K562 (cell line): ENCODE data around the gene RGPD5. TPM values are rescaled to one million over a fixed set of nuclear protein-coding genes. Genes with fewer than 3 reads are reported as not detected.
"Not testable (repeated sequence)": the region's sequence is repeated elsewhere in the genome, so short reads cannot be mapped to it uniquely, and the experiment has no call there.

ENCODE experiments used
- ATAC-seq: fragments of 200-7000 bp; cut with Tn5 transposase; 3 replicates; pipeline ENCODE4 v1.9.1; 2020; ENCODE audit warnings: moderate library complexity
- BruUV-seq: library from RNA; stranded (reverse); fragments of 400-500 nt; replicated peaks from 2 replicates; lab custom pipeline; 2021; lab: Mats Ljungman, UMichigan
- CTCF ChIA-PET: fragments of 300-600 bp; formaldehyde crosslinking; extraction: SDS; loops from one replicate; lab custom pipeline; 2021; ENCODE audit warnings: low intra/inter-chr PET ratio; lab: Yijun Ruan, JAX
- POLR2A ChIA-PET: fragments of 300-600, 350-650 bp; sonication (Branson Sonifier 250); formaldehyde crosslinking; extraction: SDS; loops from one replicate; lab custom pipeline; 2021; ENCODE audit warnings: antibody characterized with exemption, inconsistent platforms; lab: Yijun Ruan, JAX
- DNase-seq, 4 experiments: peaks; one replicate each; pipeline versions ENCODE4 v3.0.0 to v3.0.0-alpha.2; 2011 to 2018; ENCODE audit warnings: low spot score in 3 of 4, mixed read lengths in 3 of 4; ENCODE audit errors: extremely low read depth in 1 of 4
- FAIRE-seq: peaks from 2 replicates; lab custom pipeline; 2011; peaks lifted over from hg19 to GRCh38; lab: Jason Lieb, UNC
- H2AFZ ChIP-seq: 2 replicates; pipeline ENCODE4 v1.6.0; 2011; ENCODE audit warnings: low read depth, low read length, control low read depth, inconsistent platforms
- H3K27ac ChIP-seq: fragments of 200-600 bp; 3 replicates; pipeline ENCODE4 v1.8.0; 2011; ENCODE audit warnings: low read depth, mild to moderate bottlenecking, control low read depth, inconsistent platforms, low read length, moderate library complexity, mixed read lengths; ENCODE audit errors: extremely low read depth
- H3K27me3 ChIP-seq, 2 experiments: fragments of 300-600 bp in 1 of 2; 2 replicates in 1 of 2; 3 replicates in 1 of 2; pipeline versions ENCODE4 v1.6.0 to v1.8.0; 2011; ENCODE audit warnings: inconsistent platforms in 2 of 2, low read length in 2 of 2, mild to moderate bottlenecking in 1 of 2, mixed read lengths in 1 of 2, moderate library complexity in 1 of 2; ENCODE audit not compliant: control insufficient read depth in 2 of 2, insufficient read depth in 2 of 2
- H3K36me3 ChIP-seq: fragments of 300-600 bp; 3 replicates; pipeline ENCODE4 v1.8.0; 2011; ENCODE audit warnings: mild to moderate bottlenecking, low read length, inconsistent platforms; ENCODE audit not compliant: control insufficient read depth, insufficient read depth
- H3K4me1 ChIP-seq, 2 experiments: fragments of 200-600 bp in 1 of 2; replicated peaks in 1 of 2; 2 replicates in 1 of 2; 3 replicates in 1 of 2; pipeline versions ENCODE4 v1.5.1 to v1.8.0; 2011; ENCODE audit warnings: inconsistent platforms in 2 of 2, low read length in 2 of 2, mild to moderate bottlenecking in 1 of 2, mixed read lengths in 1 of 2, moderate library complexity in 1 of 2; ENCODE audit not compliant: control insufficient read depth in 2 of 2, insufficient read depth in 2 of 2
- H3K4me2 ChIP-seq: 2 replicates; pipeline ENCODE4 v1.6.1; 2011; ENCODE audit warnings: low read length, control low read depth, inconsistent platforms, mixed read lengths; ENCODE audit not compliant: insufficient read depth
- H3K4me3 ChIP-seq: fragments of 200-600 bp; sonication (generic), shearing (Covaris generic); 2 replicates; pipeline ENCODE4 v1.5.1; 2016; ENCODE audit warnings: control low read depth, inconsistent platforms
- H3K79me2 ChIP-seq: fragments of 200-600 bp; 3 replicates; pipeline ENCODE4 v1.8.0; 2011; ENCODE audit warnings: low read length, inconsistent platforms; ENCODE audit not compliant: control insufficient read depth, insufficient read depth
- H3K9ac ChIP-seq, 2 experiments: 2 replicates each; pipeline versions ENCODE4 v1.6.0 to v1.6.1; 2011; ENCODE audit warnings: low read depth in 2 of 2, low read length in 2 of 2, control low read depth in 1 of 2, inconsistent platforms in 1 of 2, mild to moderate bottlenecking in 1 of 2, mixed read lengths in 1 of 2; ENCODE audit not compliant: insufficient read depth in 1 of 2
- H3K9me1 ChIP-seq: one replicate; pipeline ENCODE4 v1.6.0; 2011; ENCODE audit warnings: inconsistent platforms, mild to moderate bottlenecking, low read length, moderate library complexity; ENCODE audit not compliant: control insufficient read depth, insufficient read depth
- H3K9me3 ChIP-seq: replicated peaks from 2 replicates; pipeline ENCODE4 v1.5.1; 2011; ENCODE audit warnings: low read depth, low read length, inconsistent platforms; ENCODE audit not compliant: control insufficient read depth, insufficient read depth
- H4K20me1 ChIP-seq: replicated peaks from 2 replicates; pipeline ENCODE4 v1.6.1; 2011; ENCODE audit warnings: low read length, inconsistent platforms, mixed read lengths; ENCODE audit not compliant: control insufficient read depth, insufficient read depth
- WGBS: fragments of 100-300 bp; shearing (Covaris generic); methylation state at CpG from one replicate; pipeline ENCODE4 v1.1.6; 2016; ENCODE audit warnings: low coverage, mixed read lengths; ENCODE audit not compliant: insufficient coverage; ENCODE audit errors: missing lambda C conversion rate; 5-methylcytosine and 5-hydroxymethylcytosine counted together
- in situ Hi-C: fragments of 300-500 bp; cut with MboI; formaldehyde crosslinking; loops from 4 replicates; pipeline ENCODE4 v1.15.0; 2018; ENCODE audit warnings: inconsistent platforms, mixed read lengths
- intact Hi-C: fragments of 100-400 bp; cut with micrococcal nuclease; formaldehyde crosslinking; loops from 2 replicates; pipeline ENCODE4 v1.14.2; 2022
- polyA plus RNA-seq, 8 experiments: library from polyadenylated mRNA; depleted of rRNA in 4 of 8; stranded (reverse) in 5 of 8; unstranded in 3 of 8; fragments of >200 nt; fragmentation: Nextera tagmentation in 2 of 8; fragmentation: Illumina TruSeq in 1 of 8; extraction: Ambion mirVana in 2 of 8; extraction: Trizol in 1 of 8; gene quantifications; 2 replicates each; pipeline versions ENCODE4 v1.2.1 to v1.2.3, GENCODE V29; 2011 to 2014; ENCODE audit warnings: inconsistent platforms in 1 of 8, missing spikeins in 1 of 8
- total RNA-seq, 7 experiments: library from RNA; depleted of rRNA in 6 of 7; stranded (reverse); fragments of >200 nt in 6 of 7; fragmentation: Illumina TruSeq in 2 of 7; extraction: Trizol in 2 of 7; gene quantifications; 2 replicates each; pipeline versions ENCODE4 v1.2.1 to v1.2.3, GENCODE V29; 2011 to 2021; ENCODE audit warnings: low replicate concordance in 1 of 7

RGPD5 gene
- total and polyA plus RNA-seq, 9 of the 15 experiments (the other 6 are each of a cell fraction or from before 2014, with no cell fraction given), result 0.30 to 5.0 (median 1.4) TPM

DNA sequence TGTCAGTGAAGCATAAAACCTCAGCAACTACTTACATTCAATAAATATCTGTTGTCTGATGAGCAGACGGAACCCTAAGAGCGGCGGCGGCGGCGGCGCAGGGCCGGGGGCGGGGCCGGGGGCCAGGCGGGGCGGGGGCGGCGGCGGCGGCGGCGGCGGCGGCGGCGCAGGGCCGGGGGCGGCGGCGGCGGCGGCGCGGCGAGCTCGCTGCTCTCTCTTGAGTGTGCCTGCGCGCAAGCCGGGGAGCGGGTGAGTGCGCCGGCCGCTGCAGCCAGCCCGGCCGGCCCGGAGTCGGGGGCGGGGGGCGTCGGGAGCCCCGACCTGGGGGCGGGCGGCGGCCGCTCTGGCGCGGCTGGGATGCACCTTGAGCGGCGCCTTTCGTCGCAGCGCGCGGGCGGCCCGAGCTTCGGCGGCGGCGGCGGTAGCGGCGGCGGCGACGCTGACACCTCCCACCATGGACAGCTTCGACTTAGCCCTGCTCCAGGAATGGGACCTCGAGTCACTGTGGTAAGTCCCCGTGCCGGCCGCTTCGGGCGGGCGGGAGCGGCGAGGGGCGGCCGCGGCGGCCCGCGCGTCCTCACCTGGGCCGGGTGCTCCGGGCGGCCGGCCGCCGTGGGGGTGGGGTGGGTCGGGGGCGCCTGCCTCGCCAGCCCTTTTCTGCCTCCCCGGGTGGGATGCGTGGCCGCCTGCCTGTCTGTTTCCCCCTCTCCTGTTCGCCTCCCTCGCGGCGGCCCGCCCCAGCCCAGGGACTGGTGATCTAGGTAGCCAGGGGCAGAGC, 33.7 kb upstream of the RGPD5 start:
- not testable (repeated sequence) for DNase-seq

DNA sequence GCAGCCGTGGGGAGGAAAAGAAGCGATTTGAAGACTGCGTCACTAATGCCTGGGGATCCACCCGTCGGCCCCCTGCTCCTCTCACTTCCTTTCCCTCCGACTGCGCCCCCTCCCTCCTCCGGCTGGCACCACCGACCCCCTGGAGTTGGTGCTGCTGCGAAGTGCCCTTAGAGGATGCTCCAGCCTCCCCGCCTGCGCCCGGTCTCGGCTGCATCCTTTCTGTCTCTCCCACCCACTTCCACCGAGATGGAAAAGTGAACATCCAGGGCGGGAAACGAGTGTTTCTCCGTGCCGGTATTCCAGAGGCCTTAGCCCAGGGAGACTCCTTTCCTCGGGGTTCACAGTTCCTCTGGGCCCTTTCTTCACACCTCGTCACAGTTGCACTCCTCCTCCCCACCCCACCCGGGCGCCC, 33.1 kb upstream of the RGPD5 start:
- in situ Hi-C loops, result loop anchor here (10.0 kb wide), 1 partner anchor 844 kb away; no protein-coding TSS in a partner anchor
- H3K4me3 ChIP-seq, H3K4me2 ChIP-seq, FAIRE-seq, H2AFZ ChIP-seq, CTCF ChIA-PET, DNase-seq, POLR2A ChIA-PET, intact Hi-C loops, H3K9me1 ChIP-seq, H3K9ac ChIP-seq, H3K79me2 ChIP-seq, H3K4me1 ChIP-seq, BruUV-seq, H3K9me3 ChIP-seq, H3K36me3 ChIP-seq, H3K27ac ChIP-seq, ATAC-seq, H3K27me3 ChIP-seq, H4K20me1 ChIP-seq: not testable (repeated sequence)
- 40% methylated on average over 1 of the region's 23 CpGs for WGBS

More for the DNA sequence above, 33.7 kb upstream of the RGPD5 start:
- in situ Hi-C loops, result loop anchor here (10.0 kb wide), 1 partner anchor 844 kb away; no protein-coding TSS in a partner anchor
- CTCF ChIA-PET, H3K9me1 ChIP-seq, H3K27me3 ChIP-seq, intact Hi-C loops, H3K4me2 ChIP-seq, BruUV-seq, H3K9me3 ChIP-seq, H3K9ac ChIP-seq, H3K4me1 ChIP-seq, FAIRE-seq, POLR2A ChIA-PET, H4K20me1 ChIP-seq, H3K79me2 ChIP-seq, H3K27ac ChIP-seq, H3K36me3 ChIP-seq, ATAC-seq, H2AFZ ChIP-seq, H3K4me3 ChIP-seq: not testable (repeated sequence)
- WGBS, result no CpG with 5 or more reads among the region's 106 CpGs

DNA sequence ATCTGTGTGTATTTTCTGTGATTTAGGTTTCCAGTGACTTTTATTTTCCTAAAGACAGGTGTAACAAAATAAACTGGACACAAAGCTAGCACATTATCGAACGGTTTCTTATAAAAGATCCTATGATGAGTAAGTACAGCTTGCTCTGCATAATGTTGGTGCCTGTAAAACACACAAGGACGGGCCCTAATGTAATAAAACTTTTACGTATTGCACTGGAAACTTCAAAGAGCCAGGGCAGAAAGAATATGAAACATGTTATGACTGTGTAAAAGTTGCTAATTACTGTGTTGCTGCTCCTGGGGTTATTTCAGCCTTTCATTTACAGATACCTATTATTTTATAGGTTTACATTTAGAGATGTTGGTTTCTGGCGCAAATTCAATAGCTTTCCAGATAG, 32.1 kb upstream of the RGPD5 start:
- H3K4me2 ChIP-seq, H3K4me1 ChIP-seq, H2AFZ ChIP-seq, intact Hi-C loops, ATAC-seq, H3K27ac ChIP-seq, CTCF ChIA-PET, H3K9me3 ChIP-seq, H3K9me1 ChIP-seq, H3K9ac ChIP-seq, FAIRE-seq, H3K4me3 ChIP-seq, DNase-seq, H3K27me3 ChIP-seq, H4K20me1 ChIP-seq, H3K79me2 ChIP-seq, BruUV-seq, POLR2A ChIA-PET, H3K36me3 ChIP-seq: not testable (repeated sequence)
- in situ Hi-C loops, result loop anchor here (10.0 kb wide), 1 partner anchor 843 kb away; no protein-coding TSS in a partner anchor
- no CpG with 5 or more reads among the region's 5 CpGs for WGBS
